Epithelial cell of proximal tubule (primary cell): Measurements from ENCODE around the gene DEDD. TPM values are rescaled to one million over a fixed set of nuclear protein-coding genes. Genes with fewer than 3 reads are reported as not detected.

ENCODE experiments used
- DNase-seq: peaks from one replicate; pipeline ENCODE4 v3.0.0-alpha.2; 2011; ENCODE audit warnings: low read depth
- H3K4me3 ChIP-seq: 2 replicates; pipeline ENCODE4 v1.5.1; 2011; ENCODE audit warnings: low read depth, mild to moderate bottlenecking, low read length
- CTCF ChIP-seq: conservative IDR thresholded peaks from 2 replicates; pipeline ENCODE4 v1.5.1; 2012; ENCODE audit warnings: low read depth, mild to moderate bottlenecking, low read length
- total RNA-seq: library from RNA; depleted of rRNA; stranded (reverse); fragments of >200 nt; gene quantifications from 2 replicates; pipeline ENCODE4 v1.2.3, GENCODE V29; 2015

DEDD gene
- total RNA-seq, 1 donor from 2014 or later, result 22.8 TPM

DNA sequence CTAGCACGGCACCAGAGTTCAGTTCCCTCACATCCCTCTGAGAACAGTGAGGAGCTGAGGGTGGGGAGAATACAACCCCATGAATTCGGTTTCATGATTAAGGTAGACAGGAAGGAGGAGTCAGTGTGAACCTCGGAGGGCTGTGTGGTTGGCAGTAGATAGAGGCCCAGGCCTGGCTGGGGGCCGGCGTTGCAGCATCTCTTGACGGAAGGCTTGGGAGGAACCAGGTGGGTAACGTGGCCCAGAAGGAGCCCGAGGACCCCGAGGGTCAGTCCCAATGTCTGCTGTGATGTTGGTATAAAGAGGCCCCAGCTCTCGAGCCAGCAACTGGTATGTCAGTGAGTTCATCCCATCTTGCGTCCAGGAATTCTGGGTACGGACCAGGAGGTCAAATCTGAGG, 39.2 kb upstream of the DEDD start:
- no peak for DNase-seq
- TF ChIP-seq CTCF, result no peak
- H3K4me3 ChIP-seq, result no peak overlapping the region

DNA sequence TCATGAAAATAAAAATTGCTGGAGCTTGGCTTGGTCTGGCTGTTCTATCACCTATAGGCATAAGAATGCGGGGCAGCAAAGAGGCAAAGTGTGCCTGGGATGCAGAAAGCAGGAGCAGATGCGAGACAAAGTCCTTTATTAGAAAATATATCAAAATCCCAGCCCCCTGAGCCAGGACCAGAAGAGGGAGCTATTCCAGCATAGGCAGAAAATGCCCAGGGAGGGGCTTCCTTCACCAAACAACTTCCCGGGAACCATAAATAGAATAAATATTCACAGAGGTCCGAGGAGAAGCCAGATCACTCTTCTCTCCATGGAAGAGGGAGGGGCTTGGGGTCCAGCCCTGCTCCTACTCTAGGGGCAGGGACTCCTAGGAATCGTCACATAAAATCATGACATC, 38.7 kb upstream of the DEDD start:
- no peak overlapping the region for H3K4me3 ChIP-seq
- no peak for DNase-seq
- peak; percentile 39 for TF ChIP-seq CTCF

GRCh38 chr1:161168906-161169305, 36.4 kb upstream of the DEDD start:
- no peak overlapping the region for H3K4me3 ChIP-seq
- no peak for DNase-seq
- no peak for TF ChIP-seq CTCF

DNA sequence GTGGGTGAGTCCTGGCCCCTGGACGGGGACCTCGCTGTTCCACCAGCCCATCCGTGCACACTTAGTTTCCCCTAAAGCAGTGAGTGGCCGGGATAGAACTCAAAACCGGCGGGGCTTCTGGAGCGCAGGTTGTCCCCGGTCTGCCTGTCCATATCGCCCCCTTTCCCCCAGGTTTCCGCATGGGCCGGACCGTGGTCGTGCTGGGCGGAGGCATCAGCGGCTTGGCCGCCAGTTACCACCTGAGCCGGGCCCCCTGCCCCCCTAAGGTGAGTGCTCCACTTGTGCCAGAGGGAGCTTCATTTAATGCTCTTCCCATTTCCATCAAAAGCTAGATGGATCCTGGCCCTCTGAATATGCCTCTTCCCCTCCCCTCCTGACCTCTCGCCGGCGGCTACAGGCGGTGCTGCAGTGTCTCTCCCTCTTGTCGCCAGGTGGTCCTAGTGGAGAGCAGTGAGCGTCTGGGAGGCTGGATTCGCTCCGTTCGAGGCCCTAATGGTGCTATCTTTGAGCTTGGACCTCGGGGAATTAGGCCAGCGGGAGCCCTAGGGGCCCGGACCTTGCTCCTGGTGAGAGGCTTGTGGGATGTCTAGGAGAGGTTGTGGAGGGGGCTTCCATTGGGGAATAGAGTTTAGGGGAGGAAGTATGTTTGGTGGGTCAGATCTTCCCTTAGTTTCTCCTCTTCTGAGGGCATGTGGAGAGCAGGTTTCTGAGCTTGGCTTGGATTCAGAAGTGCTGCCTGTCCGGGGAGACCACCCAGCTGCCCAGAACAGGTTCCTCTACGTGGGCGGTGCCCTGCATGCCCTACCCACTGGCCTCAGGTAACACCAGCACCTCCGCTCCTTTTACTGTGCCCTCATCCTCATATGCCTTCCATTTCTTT, 34.4 kb upstream of the DEDD start:
- peak overlapping the region; percentile 74 for H3K4me3 ChIP-seq
- no peak for TF ChIP-seq CTCF
- no peak for DNase-seq

- DNase-seq, result peak; percentile 92
- H3K4me3 ChIP-seq, result peak within 1 kb of the TSS; percentile 74
- peak; percentile 63 for TF ChIP-seq CTCF
These were observed 33.5 kb upstream of the DEDD start, which contains the start of gene PPOX for GRCh38 chr1:161165742-161166668. Gene PPOX, plus strand, starts transcription at chr1:161166426. Its CDS starts 422 bp downstream, at chr1:161166848.

GRCh38 chr1:161164901-161165610, 32.6 kb upstream of the DEDD start:
- TF ChIP-seq CTCF, result no peak
- no peak for DNase-seq
- peak overlapping the region; percentile 74 for H3K4me3 ChIP-seq
